Upper lobe of left lung (tissue), 4 donors: ENCODE measurements around the gene CEBPB.

Experiments
- POLR2AphosphoS5 ChIP-seq, 2 donors: sonication (generic); formaldehyde crosslinking; IDR thresholded peaks; one replicate each; pipeline ENCODE4 v1.5.1; 2017; ENCODE audit warnings: antibody characterized with exemption in 2 of 2
- TF ChIP-seq, protein P1 (sequence below), 6 experiments: fragments of 450-650 bp in 4 of 6; fragments of 200-600 bp in 2 of 6; sonication (generic) in 2 of 6; IDR thresholded peaks; one replicate each; pipeline ENCODE4 v1.5.1; 2016 to 2019; ENCODE audit warnings: antibody characterized with exemption in 6 of 6

DNA sequence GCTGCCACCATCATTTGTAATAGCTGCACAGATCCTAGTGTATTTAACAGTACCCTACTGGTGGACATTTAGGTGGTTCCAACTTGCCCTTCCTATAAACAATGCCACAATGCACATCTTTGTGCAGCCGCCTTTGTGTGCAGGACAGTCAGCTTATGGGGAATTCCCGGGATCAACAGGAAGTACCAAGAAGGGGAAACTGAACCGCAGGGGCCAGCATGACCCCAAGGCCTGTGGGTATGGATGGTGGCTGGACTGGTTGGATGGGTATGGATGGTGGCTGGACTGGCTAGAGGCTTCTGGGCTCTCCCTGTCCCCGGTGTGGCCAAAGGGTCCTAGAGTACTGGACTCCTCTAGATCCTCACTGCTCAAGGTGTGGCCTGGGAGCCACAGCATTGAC lies 46.7 kb downstream of the CEBPB start:
- TF ChIP-seq, protein P1, sequence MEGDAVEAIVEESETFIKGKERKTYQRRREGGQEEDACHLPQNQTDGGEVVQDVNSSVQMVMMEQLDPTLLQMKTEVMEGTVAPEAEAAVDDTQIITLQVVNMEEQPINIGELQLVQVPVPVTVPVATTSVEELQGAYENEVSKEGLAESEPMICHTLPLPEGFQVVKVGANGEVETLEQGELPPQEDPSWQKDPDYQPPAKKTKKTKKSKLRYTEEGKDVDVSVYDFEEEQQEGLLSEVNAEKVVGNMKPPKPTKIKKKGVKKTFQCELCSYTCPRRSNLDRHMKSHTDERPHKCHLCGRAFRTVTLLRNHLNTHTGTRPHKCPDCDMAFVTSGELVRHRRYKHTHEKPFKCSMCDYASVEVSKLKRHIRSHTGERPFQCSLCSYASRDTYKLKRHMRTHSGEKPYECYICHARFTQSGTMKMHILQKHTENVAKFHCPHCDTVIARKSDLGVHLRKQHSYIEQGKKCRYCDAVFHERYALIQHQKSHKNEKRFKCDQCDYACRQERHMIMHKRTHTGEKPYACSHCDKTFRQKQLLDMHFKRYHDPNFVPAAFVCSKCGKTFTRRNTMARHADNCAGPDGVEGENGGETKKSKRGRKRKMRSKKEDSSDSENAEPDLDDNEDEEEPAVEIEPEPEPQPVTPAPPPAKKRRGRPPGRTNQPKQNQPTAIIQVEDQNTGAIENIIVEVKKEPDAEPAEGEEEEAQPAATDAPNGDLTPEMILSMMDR (IDR thresholded peaks at IDR 0.05): no peak
- TF ChIP-seq POLR2AphosphoS5 (IDR thresholded peaks at IDR 0.05): no peak
